Measurements from ENCODE around the gene GSN. TPM values are rescaled to one million over a fixed set of nuclear protein-coding genes. Genes with fewer than 3 reads are reported as not detected.

GSN gene
- total RNA-seq, 1 donor from 2014 or later = 174 TPM

DNA sequence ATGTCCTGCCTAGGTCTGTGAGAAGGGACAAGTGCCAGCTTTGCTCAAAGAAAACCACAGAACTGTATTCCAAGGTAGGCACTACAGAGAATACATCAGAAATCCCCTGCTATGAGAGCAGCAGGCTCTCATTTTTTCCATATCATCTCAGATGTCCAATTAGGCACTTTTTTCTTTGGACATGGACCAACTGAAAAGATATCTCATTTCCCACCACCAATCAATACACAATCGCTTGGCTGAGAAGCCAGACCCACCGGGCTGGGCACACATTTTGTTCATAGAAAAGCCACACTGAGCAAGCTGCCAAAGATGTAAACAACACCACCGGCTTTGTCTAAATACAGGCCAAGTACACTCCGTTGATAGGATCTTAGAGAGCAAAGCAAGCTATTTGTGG is 76.2 kb downstream of the GSN start:
- no peak for DNase-seq (ENCODE audit: low read depth)
- no peak for TF ChIP-seq CTCF (conservative IDR thresholded peaks at IDR 0.05; ENCODE audit: low read depth, low read length)
- no peak overlapping the region for H3K4me3 ChIP-seq (ENCODE audit: low read depth, low read length)

GRCh38 chr9:121345070-121345469 is 77.1 kb downstream of the GSN start:
- TF ChIP-seq CTCF (conservative IDR thresholded peaks at IDR 0.05; ENCODE audit: low read depth, low read length) = no peak
- no peak overlapping the region for H3K4me3 ChIP-seq (ENCODE audit: low read depth, low read length)
- no peak for DNase-seq (ENCODE audit: low read depth)

- H3K4me3 ChIP-seq (ENCODE audit: low read depth, low read length) = no peak overlapping the region
- TF ChIP-seq CTCF (conservative IDR thresholded peaks at IDR 0.05; ENCODE audit: low read depth, low read length) = no peak
- no peak for DNase-seq (ENCODE audit: low read depth)
These were observed 80.3 kb downstream of the GSN start for GRCh38 chr9:121348221-121348620.

- no peak overlapping the region for H3K4me3 ChIP-seq (ENCODE audit: low read depth, low read length)
- DNase-seq (ENCODE audit: low read depth) = no peak
- TF ChIP-seq CTCF (conservative IDR thresholded peaks at IDR 0.05; ENCODE audit: low read depth, low read length) = no peak
These were observed 81.0 kb downstream of the GSN start for GRCh38 chr9:121349009-121349408.

GRCh38 chr9:121350036-121350435 is 82.1 kb downstream of the GSN start:
- no peak for DNase-seq (ENCODE audit: low read depth)
- no peak overlapping the region for H3K4me3 ChIP-seq (ENCODE audit: low read depth, low read length)
- no peak for TF ChIP-seq CTCF (conservative IDR thresholded peaks at IDR 0.05; ENCODE audit: low read depth, low read length)

DNA sequence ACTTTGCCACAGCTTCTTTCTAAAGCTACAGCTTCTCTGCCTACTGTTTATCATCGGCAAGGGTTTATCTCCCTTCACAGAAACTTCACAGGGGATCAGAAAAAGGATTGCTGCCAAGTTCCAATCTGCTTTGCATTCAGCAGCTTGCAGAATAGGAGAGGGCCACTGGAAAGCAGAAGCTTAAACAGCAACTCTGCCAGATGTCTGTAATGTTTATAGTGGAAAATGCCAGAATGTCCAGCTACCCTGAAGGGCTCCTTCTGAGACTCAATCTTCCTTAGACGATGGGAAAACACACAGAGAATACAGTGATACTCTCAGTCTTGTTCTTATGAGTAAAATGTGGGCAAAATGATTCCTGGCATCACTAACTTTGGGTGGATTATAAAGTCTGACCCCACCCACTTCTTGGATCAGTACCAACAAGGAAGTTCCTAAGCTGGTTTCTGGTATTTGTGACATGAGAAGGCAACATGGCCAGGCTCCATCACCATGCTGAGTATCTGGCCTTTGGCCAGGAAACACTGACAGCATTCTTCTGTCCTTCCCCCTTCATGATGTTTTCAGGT is 83.1 kb downstream of the GSN start:
- TF ChIP-seq CTCF (conservative IDR thresholded peaks at IDR 0.05; ENCODE audit: low read depth, low read length) = no peak
- no peak overlapping the region for H3K4me3 ChIP-seq (ENCODE audit: low read depth, low read length)
- no peak for DNase-seq (ENCODE audit: low read depth)

DNA sequence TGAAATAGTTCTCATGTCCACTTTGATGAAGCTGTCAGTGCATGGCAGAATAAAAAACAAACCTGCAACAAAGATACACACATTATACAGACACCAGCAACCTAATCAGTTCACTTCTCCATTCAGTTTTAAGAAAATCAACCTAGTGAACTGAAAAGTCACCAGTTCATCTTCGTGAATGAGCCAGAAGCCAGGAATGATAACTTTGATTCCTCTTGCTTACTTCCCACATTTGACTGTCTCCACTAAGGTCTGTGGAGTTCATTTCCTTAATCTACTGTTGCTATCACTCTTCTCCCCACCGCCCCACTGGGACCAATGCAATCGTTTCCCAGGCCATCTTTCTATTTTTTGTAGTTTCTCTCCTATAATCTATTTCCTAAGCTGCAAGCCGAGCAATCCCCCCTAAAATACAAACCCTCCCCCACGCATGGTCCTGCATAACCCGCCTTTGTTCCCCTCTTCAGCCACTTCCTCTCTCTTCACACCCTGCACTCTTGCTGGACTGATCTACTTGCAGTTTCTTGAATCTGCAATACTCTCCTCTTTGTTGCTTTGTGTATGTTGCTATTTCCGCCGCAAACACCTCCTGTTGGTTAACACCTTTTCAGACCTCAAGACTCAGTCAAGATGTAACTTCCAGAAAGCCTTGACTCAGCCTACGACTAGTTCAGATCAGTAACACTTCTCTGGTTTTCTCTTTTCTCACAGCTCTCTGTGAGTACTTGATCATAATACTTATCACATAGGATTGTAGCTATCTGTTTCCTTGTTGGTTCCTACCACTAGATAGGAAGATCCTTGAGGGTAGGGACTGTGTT is 85.5 kb downstream of the GSN start:
- H3K4me3 ChIP-seq (ENCODE audit: low read depth, low read length) = no peak overlapping the region
- no peak for DNase-seq (ENCODE audit: low read depth)
- no peak for TF ChIP-seq CTCF (conservative IDR thresholded peaks at IDR 0.05; ENCODE audit: low read depth, low read length)

Data from epithelial cell of proximal tubule (primary cell).